Measurements from ENCODE around the gene DNM2.

Gene DNM2

GRCh38 chr19:10706990-10707389, 10.9 kb upstream of the DNM2 start:
- DNase-seq: no peak
- no peak overlapping the region for H3K27ac ChIP-seq
- in situ Hi-C loops (cut with HindIII; ENCODE audit: low pct_ligation_motif_present, low sequenced_read_pairs): no loop called here
- H3K36me3 ChIP-seq (replicated peaks): peaks cover 3% of the 10 kb centered on the region
- TF ChIP-seq CTCF (IDR thresholded peaks at IDR 0.05; ENCODE audit: low read depth, low read length, missing control alignments): no peak
- no peaks in the 10 kb centered on the region for H3K27me3 ChIP-seq (replicated peaks)
- no peak overlapping the region for H3K4me3 ChIP-seq (ENCODE audit: low read depth, low read length)

- no peak overlapping the region for H3K4me3 ChIP-seq (ENCODE audit: low read depth, low read length)
- in situ Hi-C loops (cut with HindIII; ENCODE audit: low pct_ligation_motif_present, low sequenced_read_pairs): no loop called here
- no peak overlapping the region for H3K27ac ChIP-seq
- TF ChIP-seq CTCF (IDR thresholded peaks at IDR 0.05; ENCODE audit: low read depth, low read length, missing control alignments): no peak
- peaks cover 3% of the 10 kb centered on the region for H3K36me3 ChIP-seq (replicated peaks)
- no peaks in the 10 kb centered on the region for H3K27me3 ChIP-seq (replicated peaks)
- DNase-seq: no peak
Measured at GRCh38 chr19:10707440-10707839, 10.4 kb upstream of the DNM2 start.

- peaks cover 3% of the 10 kb centered on the region for H3K36me3 ChIP-seq (replicated peaks)
- TF ChIP-seq CTCF (IDR thresholded peaks at IDR 0.05; ENCODE audit: low read depth, low read length, missing control alignments): no peak
Measured at GRCh38 chr19:10708291-10708690, 9.6 kb upstream of the DNM2 start.

GRCh38 chr19:10712045-10712444, 5.8 kb upstream of the DNM2 start:
- no peak for DNase-seq
- TF ChIP-seq CTCF (IDR thresholded peaks at IDR 0.05; ENCODE audit: low read depth, low read length, missing control alignments): no peak
- Histone ChIP-seq H3K36me3 (replicated peaks) (peaks cover 3% of the 10 kb centered on the region), H3K27me3 (replicated peaks) (no peaks in the 10 kb centered on the region), H3K4me3 (ENCODE audit: low read depth, low read length) (no peak overlapping the region), H3K27ac (no peak overlapping the region)
- in situ Hi-C loops (cut with HindIII; ENCODE audit: low pct_ligation_motif_present, low sequenced_read_pairs): no loop called here

More at GRCh38 chr19:10708291-10708690, 9.6 kb upstream of the DNM2 start:
- Histone ChIP-seq H3K27ac (no peak overlapping the region), H3K27me3 (replicated peaks) (no peaks in the 10 kb centered on the region), H3K4me3 (ENCODE audit: low read depth, low read length) (no peak overlapping the region)
- no peak for DNase-seq
- in situ Hi-C loops (cut with HindIII; ENCODE audit: low pct_ligation_motif_present, low sequenced_read_pairs): no loop called here

GRCh38 chr19:10712754-10713153, 5.1 kb upstream of the DNM2 start:
- Histone ChIP-seq H3K4me3 (ENCODE audit: low read depth, low read length) (no peak overlapping the region), H3K27me3 (replicated peaks) (no peaks in the 10 kb centered on the region), H3K36me3 (replicated peaks) (no peaks in the 10 kb centered on the region), H3K27ac (no peak overlapping the region)
- no peak for DNase-seq
- in situ Hi-C loops (cut with HindIII; ENCODE audit: low pct_ligation_motif_present, low sequenced_read_pairs): no loop called here
- no peak for TF ChIP-seq CTCF (IDR thresholded peaks at IDR 0.05; ENCODE audit: low read depth, low read length, missing control alignments)

- Histone ChIP-seq H3K36me3 (replicated peaks) (no peaks in the 10 kb centered on the region), H3K4me3 (ENCODE audit: low read depth, low read length) (no peak overlapping the region), H3K27ac (no peak overlapping the region), H3K27me3 (replicated peaks) (no peaks in the 10 kb centered on the region)
- TF ChIP-seq CTCF (IDR thresholded peaks at IDR 0.05; ENCODE audit: low read depth, low read length, missing control alignments): no peak
- no peak for DNase-seq
- in situ Hi-C loops (cut with HindIII; ENCODE audit: low pct_ligation_motif_present, low sequenced_read_pairs): no loop called here
Measured at GRCh38 chr19:10713317-10713716, 4.6 kb upstream of the DNM2 start.

Measured in brain microvascular endothelial cell (primary cell).